ES-I3 (cell line): ENCODE data around the gene NCOA4.
"Not testable (repeated sequence)": the region's sequence is repeated elsewhere in the genome, so short reads cannot be mapped to it uniquely, and the experiment has no call there.

ENCODE experiments used
- H3K36me3 ChIP-seq: 2 replicates; pipeline ENCODE4 v1.6.1; 2013; ENCODE audit warnings: mild to moderate bottlenecking, low read length, control low read depth, moderate library complexity; ENCODE audit not compliant: insufficient read depth
- H3K4me1 ChIP-seq: 2 replicates; pipeline ENCODE4 v1.6.1; 2013; ENCODE audit warnings: mild to moderate bottlenecking, control low read depth, low read length; ENCODE audit not compliant: insufficient read depth
- H3K9ac ChIP-seq: 2 replicates; pipeline ENCODE4 v1.6.1; 2013; ENCODE audit warnings: low read depth, mild to moderate bottlenecking, low read length, moderate library complexity
- H3K9me3 ChIP-seq: 2 replicates; pipeline ENCODE4 v1.6.1; 2013; ENCODE audit warnings: mild to moderate bottlenecking, low read length, moderate library complexity; ENCODE audit not compliant: control insufficient read depth, insufficient read depth

Gene NCOA4

GRCh38 chr10:46062723-46063428, 32.5 kb upstream of the NCOA4 start:
- Histone ChIP-seq H3K9me3 (no peaks in the 10 kb centered on the region), H3K4me1 (no peaks in the 10 kb centered on the region), H3K36me3 (no peaks in the 10 kb centered on the region; the same call in 1 of the 2 replicates), H3K9ac (no peak overlapping the region)

- Histone ChIP-seq H3K9ac (no peak overlapping the region), H3K4me1 (no peaks in the 10 kb centered on the region), H3K9me3 (peaks cover 5% of the 10 kb centered on the region; the same call in 1 of the 2 replicates), H3K36me3 (no peaks in the 10 kb centered on the region)
Measured at GRCh38 chr10:46060706-46061105, 30.3 kb upstream of the NCOA4 start.

GRCh38 chr10:46057927-46058326, 27.5 kb upstream of the NCOA4 start:
- peaks cover 17% of the 10 kb centered on the region for H3K4me1 ChIP-seq

DNA sequence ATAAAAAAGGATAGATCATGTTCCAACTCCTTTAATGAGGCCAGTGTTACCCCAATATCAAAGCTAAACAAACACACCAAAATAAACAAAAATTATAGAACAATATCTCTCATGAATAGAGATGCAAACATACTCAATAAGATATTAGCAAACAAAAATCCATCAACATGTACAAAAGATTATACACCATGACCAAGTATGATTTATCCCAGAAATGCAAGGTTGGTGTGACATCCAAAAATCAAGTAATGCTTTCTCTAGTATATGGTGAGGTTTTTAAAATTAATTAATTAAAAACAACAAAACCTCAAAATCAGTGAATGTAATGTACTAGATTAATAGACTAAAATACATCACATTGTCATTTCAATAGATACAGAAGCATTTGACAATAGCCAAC, 26.6 kb upstream of the NCOA4 start:
- H3K4me1 ChIP-seq = peaks cover 22% of the 10 kb centered on the region
- no peak overlapping the region for H3K9ac ChIP-seq
- peaks cover 5% of the 10 kb centered on the region; the same call in 1 of the 2 replicates for H3K9me3 ChIP-seq
- H3K36me3 ChIP-seq = no peaks in the 10 kb centered on the region

More at GRCh38 chr10:46057927-46058326, 27.5 kb upstream of the NCOA4 start:
- not testable (repeated sequence) for H3K36me3 ChIP-seq, H3K9me3 ChIP-seq, H3K9ac ChIP-seq

GRCh38 chr10:46055771-46056170, 25.3 kb upstream of the NCOA4 start:
- peaks cover 30% of the 10 kb centered on the region for H3K4me1 ChIP-seq
- no peak overlapping the region for H3K9ac ChIP-seq
- H3K9me3 ChIP-seq = peaks cover 5% of the 10 kb centered on the region; the same call in 1 of the 2 replicates
- H3K36me3 ChIP-seq = no peaks in the 10 kb centered on the region

- H3K36me3 ChIP-seq = no peaks in the 10 kb centered on the region
- H3K9ac ChIP-seq = no peak overlapping the region
- peaks cover 30% of the 10 kb centered on the region for H3K4me1 ChIP-seq
- peaks cover 5% of the 10 kb centered on the region; the same call in 1 of the 2 replicates for H3K9me3 ChIP-seq
Measured at GRCh38 chr10:46053534-46054434, 23.4 kb upstream of the NCOA4 start.

DNA sequence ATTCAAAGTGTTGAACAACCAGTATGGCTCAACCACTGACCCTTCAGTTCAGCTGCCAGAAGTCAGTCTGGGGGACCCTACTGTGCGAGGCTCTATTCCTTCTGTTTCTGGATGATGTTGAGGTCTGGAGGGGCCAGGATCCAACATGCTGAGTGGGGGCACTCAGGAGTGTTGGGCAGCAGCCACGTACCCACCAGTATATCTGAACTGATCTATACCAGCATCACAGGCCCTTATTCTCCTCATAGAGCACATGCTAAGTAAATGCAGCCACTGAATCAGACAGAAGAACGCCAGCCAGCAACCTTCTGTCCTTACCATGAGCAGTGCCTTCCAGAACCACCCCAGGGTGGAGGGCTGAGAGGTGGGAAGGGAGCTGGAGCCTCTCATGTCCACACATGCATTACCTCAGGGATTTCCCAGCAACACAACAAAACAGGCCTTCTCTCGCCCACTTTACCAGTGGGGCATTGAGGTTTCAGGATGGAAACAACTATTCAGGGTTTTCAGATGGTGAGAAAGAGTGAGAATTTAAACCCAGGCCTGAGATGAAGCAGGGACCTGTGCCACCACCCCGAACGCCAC, 22.5 kb upstream of the NCOA4 start:
- Histone ChIP-seq H3K36me3 (no peaks in the 10 kb centered on the region), H3K9ac (no peak overlapping the region), H3K4me1 (peaks cover 30% of the 10 kb centered on the region), H3K9me3 (peaks cover 5% of the 10 kb centered on the region; the same call in 1 of the 2 replicates)

DNA sequence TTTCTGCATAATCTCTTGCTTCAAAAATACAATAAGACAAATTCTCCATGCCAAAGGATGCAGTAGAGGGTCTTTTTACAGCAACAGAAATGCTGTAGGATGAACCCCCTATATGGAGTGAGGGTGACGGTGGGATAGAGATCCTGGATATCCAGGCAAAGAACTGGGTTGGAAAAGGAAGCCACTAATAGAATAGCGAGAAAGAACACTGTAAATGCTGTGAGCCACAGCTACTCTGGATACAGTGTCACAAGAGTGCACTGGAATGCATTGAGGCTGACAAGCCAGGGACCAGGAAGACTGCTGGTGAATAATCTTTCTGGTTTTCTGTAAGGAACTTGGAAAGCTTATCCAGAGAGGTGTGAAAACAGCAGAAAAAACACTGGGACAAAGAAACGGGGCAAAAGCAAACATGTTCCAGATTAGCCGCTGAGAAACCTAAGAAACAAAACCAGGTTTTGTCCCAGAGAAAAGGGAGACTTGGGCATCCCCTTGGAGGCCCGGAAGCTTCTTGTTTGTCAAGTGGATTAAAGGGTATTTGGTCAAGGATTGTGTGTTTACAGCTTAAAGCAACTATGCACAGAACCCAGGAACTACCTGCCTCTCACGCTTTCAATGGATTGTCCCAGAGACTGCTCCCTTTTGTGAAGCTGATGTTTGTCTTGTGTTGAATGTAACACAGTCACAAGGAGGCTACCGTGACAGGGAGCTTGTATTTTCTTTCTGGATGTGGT, 21.8 kb upstream of the NCOA4 start:
- Histone ChIP-seq H3K9me3 (peaks cover 3% of the 10 kb centered on the region; the same call in 1 of the 2 replicates), H3K9ac (no peak overlapping the region), H3K36me3 (no peaks in the 10 kb centered on the region), H3K4me1 (peaks cover 30% of the 10 kb centered on the region)

- no peak overlapping the region for H3K9ac ChIP-seq
- no peaks in the 10 kb centered on the region for H3K36me3 ChIP-seq
- peaks cover 30% of the 10 kb centered on the region for H3K4me1 ChIP-seq
- no peaks in the 10 kb centered on the region for H3K9me3 ChIP-seq
Measured at GRCh38 chr10:46050941-46051623, 20.7 kb upstream of the NCOA4 start.

GRCh38 chr10:46049497-46049831, 19.0 kb upstream of the NCOA4 start:
- not testable (repeated sequence) for H3K9me3 ChIP-seq, H3K9ac ChIP-seq, H3K36me3 ChIP-seq
- peaks cover 29% of the 10 kb centered on the region for H3K4me1 ChIP-seq

- H3K36me3 ChIP-seq = no peaks in the 10 kb centered on the region
- no peaks in the 10 kb centered on the region for H3K9me3 ChIP-seq
- H3K9ac ChIP-seq = no peak overlapping the region
- peaks cover 16% of the 10 kb centered on the region for H3K4me1 ChIP-seq
Measured at GRCh38 chr10:46048152-46048551, 17.7 kb upstream of the NCOA4 start.

DNA sequence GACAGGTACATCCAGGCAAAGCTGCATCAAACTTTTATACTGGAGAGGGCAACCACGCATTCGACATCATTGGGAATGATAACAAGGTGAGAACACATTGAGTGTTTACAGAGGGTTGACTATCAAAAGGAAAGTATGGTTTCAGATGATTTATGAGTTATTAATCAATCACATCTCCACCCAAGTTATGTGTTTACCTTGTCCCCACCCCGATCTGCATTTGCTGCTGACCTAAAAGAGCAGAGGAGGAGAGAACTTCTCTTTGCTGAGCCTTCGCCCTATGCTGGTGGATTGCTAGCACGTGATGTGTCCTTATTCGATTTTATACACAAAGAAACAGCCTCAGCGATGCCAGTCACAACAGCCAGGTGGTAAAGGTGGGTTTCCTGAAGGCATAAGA, 15.8 kb upstream of the NCOA4 start, which contains the start of gene MSMB:
MSMB (minus strand) TSS at position 9 of the 400 bp plus-strand sequence. CDS start 32 bp downstream, outside the sequence.
- H3K36me3 ChIP-seq = no peaks in the 10 kb centered on the region
- H3K9ac ChIP-seq = no peak within 1 kb of the TSS
- no peaks in the 10 kb centered on the region for H3K9me3 ChIP-seq
- peaks cover 4% of the 10 kb centered on the region; the same call in 1 of the 2 replicates for H3K4me1 ChIP-seq

GRCh38 chr10:46042527-46042926, 12.1 kb upstream of the NCOA4 start:
- Histone ChIP-seq H3K9me3 (no peaks in the 10 kb centered on the region), H3K36me3 (no peaks in the 10 kb centered on the region), H3K4me1 (no peaks in the 10 kb centered on the region; the same call in 1 of the 2 replicates), H3K9ac (no peak overlapping the region)
